Osteocyte (in vitro differentiated cells): ENCODE measurements around the gene EVA1A. TPM values are rescaled to one million over a fixed set of nuclear protein-coding genes. Genes with fewer than 3 reads are reported as not detected.

ENCODE experiments used
- DNase-seq: peaks from one replicate; pipeline ENCODE4 v3.0.0; 2021; ENCODE audit warnings: mixed read lengths; ENCODE audit not compliant: unreplicated experiment; ENCODE audit errors: extremely low spot score
- H3K27ac Mint-ChIP-seq: one replicate; pipeline ENCODE4 v1.8.0; 2021; ENCODE audit warnings: mild to moderate bottlenecking, mixed read lengths; ENCODE audit not compliant: unreplicated experiment
- H3K27me3 Mint-ChIP-seq: one replicate; pipeline ENCODE4 v1.8.0; 2021; ENCODE audit warnings: mixed read lengths; ENCODE audit not compliant: unreplicated experiment
- H3K36me3 Mint-ChIP-seq: one replicate; pipeline ENCODE4 v1.8.0; 2021; ENCODE audit warnings: mixed read lengths; ENCODE audit not compliant: unreplicated experiment
- H3K4me1 Mint-ChIP-seq: one replicate; pipeline ENCODE4 v1.8.0; 2021; ENCODE audit warnings: mixed read lengths; ENCODE audit not compliant: unreplicated experiment
- H3K4me3 Mint-ChIP-seq: one replicate; pipeline ENCODE4 v1.8.0; 2021; ENCODE audit warnings: mild to moderate bottlenecking, moderate library complexity, mixed read lengths; ENCODE audit not compliant: unreplicated experiment
- H3K9me3 Mint-ChIP-seq: one replicate; pipeline ENCODE4 v1.8.0; 2021; ENCODE audit warnings: mixed read lengths; ENCODE audit not compliant: unreplicated experiment
- CTCF ChIP-seq: fragments of 200-600 bp; sonication (generic); IDR thresholded peaks from 2 replicates; pipeline ENCODE4 v1.5.0; 2021; ENCODE audit warnings: antibody characterized with exemption, mild to moderate bottlenecking, moderate library complexity
- total RNA-seq: library from RNA; stranded (reverse); gene quantifications from 2 replicates; pipeline ENCODE4 v1.2.1, GENCODE V29; 2021

The EVA1A gene
- total RNA-seq, 1 donor from 2014 or later, result 33.5 TPM

GRCh38 chr2:75547345-75548035 is 13.2 kb downstream of the EVA1A start:
- peaks cover 49% of the 10 kb centered on the region for H3K4me1 Mint-ChIP-seq
- H3K4me3 Mint-ChIP-seq, result no peak overlapping the region
- H3K9me3 Mint-ChIP-seq, result no peaks in the 10 kb centered on the region
- peaks cover 15% of the 10 kb centered on the region for H3K36me3 Mint-ChIP-seq
- H3K27me3 Mint-ChIP-seq, result no peaks in the 10 kb centered on the region
- DNase-seq, result peak; percentile 30
- TF ChIP-seq CTCF, result no peak
- H3K27ac Mint-ChIP-seq, result peak overlapping the region; percentile 85

GRCh38 chr2:75545922-75546321 is 14.8 kb downstream of the EVA1A start:
- Mint-ChIP-seq H3K9me3 (no peaks in the 10 kb centered on the region), H3K4me3 (no peak overlapping the region), H3K36me3 (peaks cover 25% of the 10 kb centered on the region), H3K27ac (no peak overlapping the region), H3K4me1 (peaks cover 47% of the 10 kb centered on the region), H3K27me3 (no peaks in the 10 kb centered on the region)
- TF ChIP-seq CTCF, result no peak
- DNase-seq, result no peak

- H3K9me3 Mint-ChIP-seq, result no peaks in the 10 kb centered on the region
- H3K4me3 Mint-ChIP-seq, result no peak overlapping the region
- H3K36me3 Mint-ChIP-seq, result peaks cover 27% of the 10 kb centered on the region
- peak overlapping the region; percentile 72 for H3K27ac Mint-ChIP-seq
- TF ChIP-seq CTCF, result no peak
- H3K4me1 Mint-ChIP-seq, result peaks cover 52% of the 10 kb centered on the region
- H3K27me3 Mint-ChIP-seq, result no peaks in the 10 kb centered on the region
- DNase-seq, result peak; percentile 48
Measured at GRCh38 chr2:75545387-75545786, 15.4 kb downstream of the EVA1A start.

GRCh38 chr2:75543446-75543845 is 17.3 kb downstream of the EVA1A start:
- Mint-ChIP-seq H3K27me3 (no peaks in the 10 kb centered on the region), H3K27ac (no peak overlapping the region), H3K4me3 (no peak overlapping the region), H3K9me3 (no peaks in the 10 kb centered on the region), H3K36me3 (peaks cover 27% of the 10 kb centered on the region), H3K4me1 (peaks cover 48% of the 10 kb centered on the region)
- peak; percentile 65 for DNase-seq
- TF ChIP-seq CTCF, result no peak

- H3K36me3 Mint-ChIP-seq, result peaks cover 27% of the 10 kb centered on the region
- no peaks in the 10 kb centered on the region for H3K9me3 Mint-ChIP-seq
- H3K4me3 Mint-ChIP-seq, result no peak overlapping the region
- TF ChIP-seq CTCF, result no peak
- H3K27ac Mint-ChIP-seq, result peak overlapping the region; percentile 28
- H3K27me3 Mint-ChIP-seq, result no peaks in the 10 kb centered on the region
- peaks cover 32% of the 10 kb centered on the region for H3K4me1 Mint-ChIP-seq
- no peak for DNase-seq
Measured at GRCh38 chr2:75541430-75541829, 19.3 kb downstream of the EVA1A start.
